ENCODE data around the gene OR51B4.

DNA sequence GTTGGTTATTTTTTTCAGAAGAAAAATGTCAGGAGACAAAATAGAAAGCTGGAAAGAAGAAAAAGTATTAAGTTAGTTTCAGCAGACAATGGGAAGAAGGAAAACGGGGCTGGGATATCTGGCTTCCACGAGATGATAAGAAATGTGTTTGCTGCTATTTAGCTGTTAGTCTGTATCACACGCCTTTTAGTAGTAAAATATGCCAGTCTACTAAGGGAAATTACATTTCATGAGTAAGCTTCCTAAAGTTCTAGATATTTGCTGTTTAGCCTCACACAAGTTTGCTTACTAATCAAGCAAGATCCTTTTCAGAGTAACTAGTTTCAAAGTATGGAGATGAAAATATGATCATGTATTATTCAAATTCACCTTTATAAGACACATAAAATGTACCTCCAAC lies 1.5 kb downstream of the OR51B4 start:
- TF ChIP-seq, protein P1, sequence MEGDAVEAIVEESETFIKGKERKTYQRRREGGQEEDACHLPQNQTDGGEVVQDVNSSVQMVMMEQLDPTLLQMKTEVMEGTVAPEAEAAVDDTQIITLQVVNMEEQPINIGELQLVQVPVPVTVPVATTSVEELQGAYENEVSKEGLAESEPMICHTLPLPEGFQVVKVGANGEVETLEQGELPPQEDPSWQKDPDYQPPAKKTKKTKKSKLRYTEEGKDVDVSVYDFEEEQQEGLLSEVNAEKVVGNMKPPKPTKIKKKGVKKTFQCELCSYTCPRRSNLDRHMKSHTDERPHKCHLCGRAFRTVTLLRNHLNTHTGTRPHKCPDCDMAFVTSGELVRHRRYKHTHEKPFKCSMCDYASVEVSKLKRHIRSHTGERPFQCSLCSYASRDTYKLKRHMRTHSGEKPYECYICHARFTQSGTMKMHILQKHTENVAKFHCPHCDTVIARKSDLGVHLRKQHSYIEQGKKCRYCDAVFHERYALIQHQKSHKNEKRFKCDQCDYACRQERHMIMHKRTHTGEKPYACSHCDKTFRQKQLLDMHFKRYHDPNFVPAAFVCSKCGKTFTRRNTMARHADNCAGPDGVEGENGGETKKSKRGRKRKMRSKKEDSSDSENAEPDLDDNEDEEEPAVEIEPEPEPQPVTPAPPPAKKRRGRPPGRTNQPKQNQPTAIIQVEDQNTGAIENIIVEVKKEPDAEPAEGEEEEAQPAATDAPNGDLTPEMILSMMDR (conservative IDR thresholded peaks at IDR 0.05; ENCODE audit: low read length): no peak
- no peak for TF ChIP-seq EZH2phosphoT487 (IDR thresholded peaks at IDR 0.05; ENCODE audit: borderline replicate concordance)
